Neural cell (in vitro differentiated cells): ENCODE measurements around the gene TBC1D16. TPM values are rescaled to one million over a fixed set of nuclear protein-coding genes. Genes with fewer than 3 reads are reported as not detected.

Experiments
- H2AFZ ChIP-seq: fragments of 200-600, 300-800 bp; sonication (generic), shearing (Covaris generic); 2 replicates; pipeline ENCODE4 v1.6.0; 2014; ENCODE audit warnings: low read depth, mild to moderate bottlenecking, antibody characterized with exemption, low read length, moderate library complexity
- H3F3A ChIP-seq: fragments of 200-600 bp; shearing (Covaris generic); 2 replicates; pipeline ENCODE4 v1.6.1; 2016; ENCODE audit warnings: mild to moderate bottlenecking, moderate library complexity, mixed read lengths, antibody characterized with exemption, low read length; ENCODE audit not compliant: insufficient read depth, poor library complexity, severe bottlenecking
- H3K27ac ChIP-seq: fragments of 200-600, 300-800 bp; sonication (generic), shearing (Covaris generic); 2 replicates; pipeline ENCODE4 v1.5.1; 2014; ENCODE audit warnings: mild to moderate bottlenecking, low read length, moderate library complexity
- H3K27me3 ChIP-seq: fragments of 300-800, 200-600 bp; sonication (generic), shearing (Covaris generic); 2 replicates; pipeline ENCODE4 v1.6.0; 2014; ENCODE audit warnings: mild to moderate bottlenecking, low read depth, low read length, moderate library complexity; ENCODE audit not compliant: insufficient read depth
- H3K36me3 ChIP-seq: fragments of 300-800, 200-600 bp; sonication (generic), shearing (Covaris generic); 2 replicates; pipeline ENCODE4 v1.5.1; 2014; ENCODE audit warnings: mild to moderate bottlenecking, antibody characterized with exemption, low read length, moderate library complexity; ENCODE audit not compliant: insufficient read depth
- H3K4me2 ChIP-seq: fragments of 300-800, 200-600 bp; sonication (generic), shearing (Covaris generic); 2 replicates; pipeline ENCODE4 v1.6.0; 2014; ENCODE audit warnings: mild to moderate bottlenecking, low read length
- H3K4me3 ChIP-seq: fragments of 300-800, 200-600 bp; sonication (generic), shearing (Covaris generic); 2 replicates; pipeline ENCODE4 v1.5.1; 2014; ENCODE audit warnings: mild to moderate bottlenecking, low read length, moderate library complexity
- H3K79me2 ChIP-seq: fragments of 200-600 bp; shearing (Covaris generic); replicated peaks from 2 replicates; pipeline ENCODE4 v1.6.0; 2014; ENCODE audit warnings: mild to moderate bottlenecking, low read length, moderate library complexity; ENCODE audit not compliant: insufficient read depth
- H3K9ac ChIP-seq: fragments of 300-800, 200-600 bp; sonication (generic), shearing (Covaris generic); 2 replicates; pipeline ENCODE4 v1.6.1; 2016; ENCODE audit warnings: mild to moderate bottlenecking, low read length, mixed read lengths
- H3K9me2 ChIP-seq: fragments of 200-600 bp; shearing (Covaris generic); 2 replicates; pipeline ENCODE4 v1.6.1; 2016; ENCODE audit warnings: mild to moderate bottlenecking, low read length, mixed read lengths; ENCODE audit not compliant: insufficient read depth
- H3K9me3 ChIP-seq: fragments of 200-600, 300-800 bp; sonication (generic), shearing (Covaris generic); 2 replicates; pipeline ENCODE4 v1.6.1; 2016; ENCODE audit warnings: mild to moderate bottlenecking, mixed run types, low read length, moderate library complexity, mixed read lengths
- H4K20me1 ChIP-seq: fragments of 200-600 bp; shearing (Covaris generic); 2 replicates; pipeline ENCODE4 v1.6.1; 2016; ENCODE audit warnings: mild to moderate bottlenecking, mixed run types; ENCODE audit not compliant: insufficient read depth
- CTCF ChIP-seq: fragments of 450-650 bp; IDR thresholded peaks from 2 replicates; pipeline ENCODE4 v1.5.1; 2014; ENCODE audit warnings: antibody characterized with exemption, mild to moderate bottlenecking, moderate library complexity; ENCODE audit not compliant: poor library complexity, severe bottlenecking
- EP300 ChIP-seq: fragments of 450-650 bp; conservative IDR thresholded peaks from 2 replicates; pipeline ENCODE4 v1.6.1; 2014; ENCODE audit warnings: antibody characterized with exemption, mild to moderate bottlenecking, moderate library complexity; ENCODE audit not compliant: poor library complexity, severe bottlenecking
- EZH2 ChIP-seq: fragments of 200-600, 300-800 bp; shearing (Covaris generic), sonication (generic); IDR thresholded peaks from 2 replicates; pipeline ENCODE4 v1.6.1; 2014; ENCODE audit warnings: antibody characterized with exemption, low read length, borderline replicate concordance, mild to moderate bottlenecking; ENCODE audit not compliant: insufficient read depth, poor library complexity, severe bottlenecking
- MXI1 ChIP-seq: fragments of 450-650 bp; conservative IDR thresholded peaks from 2 replicates; pipeline ENCODE4 v1.6.1; 2014; ENCODE audit warnings: antibody characterized with exemption, mild to moderate bottlenecking; ENCODE audit not compliant: poor library complexity, severe bottlenecking
- POLR2AphosphoS5 ChIP-seq: IDR thresholded peaks from 2 replicates; pipeline ENCODE4 v1.6.1; 2012
- RAD21 ChIP-seq: fragments of 450-650 bp; conservative IDR thresholded peaks from 2 replicates; pipeline ENCODE4 v1.6.1; 2014; ENCODE audit warnings: antibody characterized with exemption, mild to moderate bottlenecking, moderate library complexity
- REST ChIP-seq: IDR thresholded peaks from 2 replicates; pipeline ENCODE4 v1.6.1; 2012; ENCODE audit warnings: borderline replicate concordance
- SMC3 ChIP-seq: fragments of 450-650 bp; conservative IDR thresholded peaks from 2 replicates; pipeline ENCODE4 v1.6.1; 2014; ENCODE audit warnings: antibody characterized with exemption, mild to moderate bottlenecking, moderate library complexity; ENCODE audit not compliant: poor library complexity
- TAF1 ChIP-seq: IDR thresholded peaks from 2 replicates; pipeline ENCODE4 v1.6.1; 2012; ENCODE audit warnings: low read depth
- polyA plus RNA-seq: library from polyadenylated mRNA; depleted of rRNA; stranded (reverse); fragments of >200 nt; gene quantifications from 2 replicates; pipeline ENCODE4 v1.2.3, GENCODE V29; 2014

Gene TBC1D16
- polyA plus RNA-seq, 1 donor from 2014 or later = 19.8 TPM

GRCh38 chr17:79927136-79927661, 108.5 kb downstream of the TBC1D16 start:
- Histone ChIP-seq H3K9me2 (no peaks in the 10 kb centered on the region), H3F3A (no peaks in the 10 kb centered on the region), H3K27me3 (no peaks in the 10 kb centered on the region), H3K79me2 (no peaks in the 10 kb centered on the region), H3K4me3 (no peak overlapping the region), H3K36me3 (no peaks in the 10 kb centered on the region), H4K20me1 (no peaks in the 10 kb centered on the region), H3K9ac (no peak overlapping the region), H3K9me3 (no peaks in the 10 kb centered on the region), H3K4me2 (no peak overlapping the region), H2AFZ (no peak overlapping the region), H3K27ac (no peak overlapping the region)
- TF ChIP-seq EP300 (no peak), CTCF (no peak), MXI1 (no peak), TAF1 (no peak), SMC3 (no peak), EZH2 (no peak), POLR2AphosphoS5 (no peak), RAD21 (no peak), REST (no peak)

DNA sequence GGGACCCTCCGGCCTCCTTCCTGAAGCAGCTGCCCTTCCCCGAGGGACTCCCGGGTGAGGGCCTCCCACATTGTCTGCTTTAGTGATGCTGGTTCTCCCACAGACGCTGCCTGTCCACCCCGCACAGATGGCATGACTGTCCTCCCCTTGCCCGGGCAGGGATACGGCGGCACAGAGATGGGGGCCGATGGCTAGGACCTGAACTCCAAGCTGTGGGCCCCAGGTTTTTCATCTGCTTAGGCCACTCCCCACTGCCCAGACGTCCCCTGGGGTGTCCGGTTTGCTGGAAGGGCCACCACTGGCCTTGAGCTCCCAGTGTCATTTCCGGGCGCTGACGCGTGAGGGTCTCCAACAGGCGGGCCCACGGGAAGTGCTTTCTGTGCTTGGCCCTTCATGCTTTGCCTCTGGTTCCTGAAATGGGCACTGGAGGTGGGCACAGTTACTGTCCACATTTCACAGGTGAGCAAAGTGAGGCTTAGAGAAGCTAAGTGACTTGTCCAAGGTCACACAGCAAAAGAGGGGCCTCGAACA, 109.0 kb downstream of the TBC1D16 start:
- Histone ChIP-seq H3K79me2 (no peaks in the 10 kb centered on the region), H3K27ac (no peak overlapping the region), H3F3A (no peaks in the 10 kb centered on the region), H3K27me3 (no peaks in the 10 kb centered on the region), H3K9me2 (no peaks in the 10 kb centered on the region), H3K9me3 (no peaks in the 10 kb centered on the region), H2AFZ (no peak overlapping the region), H3K9ac (no peak overlapping the region), H4K20me1 (no peaks in the 10 kb centered on the region), H3K4me2 (no peak overlapping the region), H3K36me3 (no peaks in the 10 kb centered on the region), H3K4me3 (no peak overlapping the region)
- TF ChIP-seq SMC3 (no peak), CTCF (no peak), RAD21 (no peak), TAF1 (no peak), POLR2AphosphoS5 (no peak), EP300 (no peak), EZH2 (no peak)
